Measurements from ENCODE around the gene ATG13.
"Not testable (repeated sequence)": the region's sequence is repeated elsewhere in the genome, so short reads cannot be mapped to it uniquely, and the experiment has no call there.

ATG13 gene

GRCh38 chr11:46700241-46701077 lies 83.1 kb downstream of the ATG13 start, which contains the start of the genes ARHGAP1 and ZNF408:
Gene ARHGAP1 (minus strand): TSS chr11:46700619. CDS start chr11:46696107, 4,512 bp downstream.
Gene ZNF408 (plus strand): TSS chr11:46701031. CDS start chr11:46701048, 17 bp downstream.
- peak; percentile 100 for DNase-seq

GRCh38 chr11:46701078-46701654 lies 83.8 kb downstream of the ATG13 start:
- DNase-seq: peak; percentile 28

GRCh38 chr11:46705070-46705688 lies 87.8 kb downstream of the ATG13 start:
- DNase-seq: no peak

GRCh38 chr11:46706886-46707285 lies 89.5 kb downstream of the ATG13 start:
- DNase-seq: no peak

GRCh38 chr11:46709351-46709750 lies 92.0 kb downstream of the ATG13 start:
- DNase-seq: not testable (repeated sequence)

- no peak for DNase-seq
Observed at GRCh38 chr11:46710821-46711269, 93.5 kb downstream of the ATG13 start.

- no peak for DNase-seq
Observed at GRCh38 chr11:46711303-46711702, 94.0 kb downstream of the ATG13 start.

GRCh38 chr11:46712874-46713576 lies 95.7 kb downstream of the ATG13 start:
- no peak for DNase-seq

GRCh38 chr11:46717825-46718154 lies 100.4 kb downstream of the ATG13 start:
- not testable (repeated sequence) for DNase-seq

- peak; percentile 63 for DNase-seq
Observed at GRCh38 chr11:46718155-46719019, 101.0 kb downstream of the ATG13 start.

- DNase-seq: no peak
Observed at GRCh38 chr11:46719048-46719542, 101.7 kb downstream of the ATG13 start, which contains the start of gene F2. Gene F2 (plus strand): TSS chr11:46719213. CDS start chr11:46719236, 23 bp downstream.

- no peak for DNase-seq
Observed at GRCh38 chr11:46719543-46720218, 102.3 kb downstream of the ATG13 start.

GRCh38 chr11:46721286-46721685 lies 103.9 kb downstream of the ATG13 start:
- no peak for DNase-seq

- DNase-seq: no peak
Observed at GRCh38 chr11:46722566-46723358, 105.4 kb downstream of the ATG13 start.

GRCh38 chr11:46723359-46723680 lies 106.0 kb downstream of the ATG13 start:
- no peak for DNase-seq

- no peak for DNase-seq
Observed at GRCh38 chr11:46724088-46724487, 106.7 kb downstream of the ATG13 start.
